GM12878 (cell line): ENCODE data around the gene CFAP99.
"Not testable (repeated sequence)": the region's sequence is repeated elsewhere in the genome, so short reads cannot be mapped to it uniquely, and the experiment has no call there.

Experiments
- CBFB ChIP-seq: IDR thresholded peaks from 2 replicates; pipeline ENCODE4 v1.6.1; 2016; ENCODE audit warnings: antibody characterized with exemption, low read depth
- CHD2 ChIP-seq: IDR thresholded peaks from 2 replicates; pipeline ENCODE4 v1.6.1; 2011; ENCODE audit warnings: low read depth, low read length, improper control_type of control experiment, borderline replicate concordance
- EZH2 ChIP-seq: IDR thresholded peaks from 2 replicates; pipeline ENCODE4 v1.6.1; 2012; ENCODE audit warnings: low read depth, mild to moderate bottlenecking, control low read depth, inconsistent platforms, low read length, borderline replicate concordance; ENCODE audit not compliant: control insufficient read depth
- MTA2 ChIP-seq: fragments of 450-650 bp; IDR thresholded peaks from 2 replicates; pipeline ENCODE4 v1.6.1; 2016; ENCODE audit warnings: low read depth, mild to moderate bottlenecking, moderate library complexity
- POLR2AphosphoS5 ChIP-seq: IDR thresholded peaks from 2 replicates; pipeline ENCODE4 v1.6.1; 2011; ENCODE audit warnings: mild to moderate bottlenecking, low read length, inconsistent platforms
- SMC3 ChIP-seq: IDR thresholded peaks from 2 replicates; pipeline ENCODE4 v1.6.1; 2011; ENCODE audit warnings: low read length, improper control_type of control experiment, borderline replicate concordance
- TAF1 ChIP-seq: IDR thresholded peaks from 2 replicates; pipeline ENCODE4 v1.6.1; 2011; ENCODE audit warnings: mild to moderate bottlenecking, low read depth, low read length, borderline replicate concordance
- YY1 ChIP-seq: IDR thresholded peaks from 2 replicates; pipeline ENCODE4 v1.6.1; 2011; ENCODE audit warnings: low read depth, mild to moderate bottlenecking, low read length
- TF ChIP-seq, protein P1 (sequence below), 3 experiments: IDR thresholded peaks in 2 of 3; conservative IDR thresholded peaks in 1 of 3; 2 replicates each; pipeline ENCODE4 v1.5.1; 2011; ENCODE audit warnings: low read depth in 3 of 3, low read length in 3 of 3, mild to moderate bottlenecking in 3 of 3, control low read depth in 2 of 3, moderate library complexity in 2 of 3, inconsistent platforms in 1 of 3, mixed read lengths in 1 of 3; ENCODE audit not compliant: control insufficient read depth in 2 of 3, insufficient read depth in 1 of 3; ENCODE audit errors: extremely low read depth in 1 of 3
- TF ChIP-seq, protein P2 (sequence below): IDR thresholded peaks from 2 replicates; pipeline ENCODE4 v1.6.1; 2012; ENCODE audit warnings: low read depth, low read length, improper control_type of control experiment
- TF ChIP-seq, protein P3 (sequence below): IDR thresholded peaks from 2 replicates; pipeline ENCODE4 v1.6.1; 2012; ENCODE audit warnings: low read length, inconsistent platforms

DNA sequence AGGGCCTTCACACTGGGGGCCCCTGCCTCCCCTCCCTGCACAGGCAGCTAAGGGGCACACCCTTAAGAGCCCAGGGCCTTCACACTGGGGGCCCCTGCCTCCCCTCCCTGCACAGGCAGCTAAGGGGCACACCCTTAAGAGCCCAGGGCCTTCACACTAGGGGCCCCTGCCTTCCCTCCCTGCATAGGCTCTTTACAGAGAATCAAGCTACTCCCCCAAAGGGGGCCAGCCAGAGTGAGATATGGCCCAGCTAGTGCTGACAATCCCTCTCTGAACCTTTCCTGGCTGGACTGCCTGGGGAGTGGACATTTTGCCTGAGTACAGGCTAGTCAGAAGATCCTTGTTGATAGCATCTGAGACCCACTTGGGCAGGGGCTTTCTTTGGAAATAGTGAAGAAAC, 46.8 kb downstream of the CFAP99 start:
- TF ChIP-seq, protein P1, sequence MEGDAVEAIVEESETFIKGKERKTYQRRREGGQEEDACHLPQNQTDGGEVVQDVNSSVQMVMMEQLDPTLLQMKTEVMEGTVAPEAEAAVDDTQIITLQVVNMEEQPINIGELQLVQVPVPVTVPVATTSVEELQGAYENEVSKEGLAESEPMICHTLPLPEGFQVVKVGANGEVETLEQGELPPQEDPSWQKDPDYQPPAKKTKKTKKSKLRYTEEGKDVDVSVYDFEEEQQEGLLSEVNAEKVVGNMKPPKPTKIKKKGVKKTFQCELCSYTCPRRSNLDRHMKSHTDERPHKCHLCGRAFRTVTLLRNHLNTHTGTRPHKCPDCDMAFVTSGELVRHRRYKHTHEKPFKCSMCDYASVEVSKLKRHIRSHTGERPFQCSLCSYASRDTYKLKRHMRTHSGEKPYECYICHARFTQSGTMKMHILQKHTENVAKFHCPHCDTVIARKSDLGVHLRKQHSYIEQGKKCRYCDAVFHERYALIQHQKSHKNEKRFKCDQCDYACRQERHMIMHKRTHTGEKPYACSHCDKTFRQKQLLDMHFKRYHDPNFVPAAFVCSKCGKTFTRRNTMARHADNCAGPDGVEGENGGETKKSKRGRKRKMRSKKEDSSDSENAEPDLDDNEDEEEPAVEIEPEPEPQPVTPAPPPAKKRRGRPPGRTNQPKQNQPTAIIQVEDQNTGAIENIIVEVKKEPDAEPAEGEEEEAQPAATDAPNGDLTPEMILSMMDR (IDR thresholded peaks at IDR 0.05 in 2 of 3, conservative IDR thresholded peaks at IDR 0.05 in 1 of 3; ENCODE audit: control insufficient read depth in 2 of 3, extremely low read depth in 1 of 3, insufficient read depth in 1 of 3, low read depth in 3 of 3, low read length in 3 of 3): not testable (repeated sequence)
- TF ChIP-seq POLR2AphosphoS5, EZH2, YY1, MTA2, CBFB, TAF1, SMC3, CHD2: not testable (repeated sequence)
- TF ChIP-seq, protein P2, sequence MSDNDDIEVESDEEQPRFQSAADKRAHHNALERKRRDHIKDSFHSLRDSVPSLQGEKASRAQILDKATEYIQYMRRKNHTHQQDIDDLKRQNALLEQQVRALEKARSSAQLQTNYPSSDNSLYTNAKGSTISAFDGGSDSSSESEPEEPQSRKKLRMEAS: not testable (repeated sequence)
- TF ChIP-seq, protein P3, sequence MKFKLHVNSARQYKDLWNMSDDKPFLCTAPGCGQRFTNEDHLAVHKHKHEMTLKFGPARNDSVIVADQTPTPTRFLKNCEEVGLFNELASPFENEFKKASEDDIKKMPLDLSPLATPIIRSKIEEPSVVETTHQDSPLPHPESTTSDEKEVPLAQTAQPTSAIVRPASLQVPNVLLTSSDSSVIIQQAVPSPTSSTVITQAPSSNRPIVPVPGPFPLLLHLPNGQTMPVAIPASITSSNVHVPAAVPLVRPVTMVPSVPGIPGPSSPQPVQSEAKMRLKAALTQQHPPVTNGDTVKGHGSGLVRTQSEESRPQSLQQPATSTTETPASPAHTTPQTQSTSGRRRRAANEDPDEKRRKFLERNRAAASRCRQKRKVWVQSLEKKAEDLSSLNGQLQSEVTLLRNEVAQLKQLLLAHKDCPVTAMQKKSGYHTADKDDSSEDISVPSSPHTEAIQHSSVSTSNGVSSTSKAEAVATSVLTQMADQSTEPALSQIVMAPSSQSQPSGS: not testable (repeated sequence)
